Measurements from ENCODE around the gene CCDC136.

The CCDC136 gene

DNA sequence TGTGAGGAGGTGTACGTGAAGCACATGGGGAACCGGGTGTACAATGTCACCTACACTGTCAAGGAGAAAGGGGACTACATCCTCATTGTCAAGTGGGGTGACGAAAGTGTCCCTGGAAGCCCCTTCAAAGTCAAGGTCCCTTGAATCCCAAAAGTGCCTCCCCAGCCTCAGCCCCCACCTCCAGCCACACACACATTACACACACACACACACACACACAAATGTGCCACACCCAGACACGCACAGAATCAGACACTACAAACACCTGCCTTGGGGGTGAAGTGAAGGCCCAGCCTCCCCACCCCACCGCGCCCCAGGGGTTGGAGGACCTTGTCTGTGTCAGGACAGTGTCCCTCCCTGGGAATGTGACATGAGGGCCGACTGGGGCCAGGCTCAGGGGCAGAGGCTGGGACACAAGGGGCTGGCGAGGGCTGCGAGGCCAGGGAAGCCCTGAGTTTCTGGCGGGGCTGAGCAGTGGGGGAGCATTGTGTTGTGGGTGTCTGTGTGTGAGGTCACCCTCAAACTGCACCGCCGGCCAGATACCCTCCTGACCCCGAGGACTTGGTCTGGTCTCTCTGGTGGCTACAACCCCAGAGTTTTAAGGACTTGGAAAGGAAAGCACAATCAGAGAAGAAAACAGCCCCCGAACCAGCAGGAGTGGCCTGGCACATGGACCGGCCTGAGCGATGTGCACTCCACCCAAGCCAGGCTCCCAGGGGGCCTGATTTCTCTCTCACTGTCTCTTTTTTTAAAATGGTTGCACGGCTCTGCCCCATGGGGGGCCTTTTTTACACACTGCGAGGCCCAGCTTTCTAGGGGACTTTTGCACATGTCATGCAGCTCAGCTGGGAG lies 66.8 kb downstream of the CCDC136 start:
- no peak overlapping the region for H3K4me2 ChIP-seq (ENCODE audit: low read length)
- H3K27ac ChIP-seq (ENCODE audit: low read depth, low read length): no peak overlapping the region
- no peaks in the 10 kb centered on the region for H4K20me1 ChIP-seq (ENCODE audit: control insufficient read depth, insufficient read depth, low read depth, low read length)
- H3K36me3 ChIP-seq (ENCODE audit: control insufficient read depth, low read length): peaks cover 5% of the 10 kb centered on the region; the same call in 1 of the 2 replicates
- H3K79me2 ChIP-seq (ENCODE audit: control insufficient read depth, low read length): peaks cover 9% of the 10 kb centered on the region
- TF ChIP-seq, protein P1, sequence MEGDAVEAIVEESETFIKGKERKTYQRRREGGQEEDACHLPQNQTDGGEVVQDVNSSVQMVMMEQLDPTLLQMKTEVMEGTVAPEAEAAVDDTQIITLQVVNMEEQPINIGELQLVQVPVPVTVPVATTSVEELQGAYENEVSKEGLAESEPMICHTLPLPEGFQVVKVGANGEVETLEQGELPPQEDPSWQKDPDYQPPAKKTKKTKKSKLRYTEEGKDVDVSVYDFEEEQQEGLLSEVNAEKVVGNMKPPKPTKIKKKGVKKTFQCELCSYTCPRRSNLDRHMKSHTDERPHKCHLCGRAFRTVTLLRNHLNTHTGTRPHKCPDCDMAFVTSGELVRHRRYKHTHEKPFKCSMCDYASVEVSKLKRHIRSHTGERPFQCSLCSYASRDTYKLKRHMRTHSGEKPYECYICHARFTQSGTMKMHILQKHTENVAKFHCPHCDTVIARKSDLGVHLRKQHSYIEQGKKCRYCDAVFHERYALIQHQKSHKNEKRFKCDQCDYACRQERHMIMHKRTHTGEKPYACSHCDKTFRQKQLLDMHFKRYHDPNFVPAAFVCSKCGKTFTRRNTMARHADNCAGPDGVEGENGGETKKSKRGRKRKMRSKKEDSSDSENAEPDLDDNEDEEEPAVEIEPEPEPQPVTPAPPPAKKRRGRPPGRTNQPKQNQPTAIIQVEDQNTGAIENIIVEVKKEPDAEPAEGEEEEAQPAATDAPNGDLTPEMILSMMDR (IDR thresholded peaks at IDR 0.05; ENCODE audit: low read depth, low read length, poor library complexity, severe bottlenecking): no peak
- TF ChIP-seq EZH2phosphoT487 (IDR thresholded peaks at IDR 0.05; ENCODE audit: borderline replicate concordance, low read length): no peak
- H3K9me3 ChIP-seq (ENCODE audit: control insufficient read depth, insufficient read depth, low read length): no peaks in the 10 kb centered on the region
- H3K4me3 ChIP-seq (ENCODE audit: low read length): no peak overlapping the region
- no peaks in the 10 kb centered on the region for H3K27me3 ChIP-seq (ENCODE audit: control insufficient read depth, low read length)
- no peaks in the 10 kb centered on the region for H3K9me2 ChIP-seq (replicated peaks; ENCODE audit: control insufficient read depth, low read length)
- H3F3A ChIP-seq (ENCODE audit: control insufficient read depth, insufficient read depth): no peaks in the 10 kb centered on the region
- H3K4me1 ChIP-seq (ENCODE audit: control insufficient read depth, low read length): peaks cover 13% of the 10 kb centered on the region

DNA sequence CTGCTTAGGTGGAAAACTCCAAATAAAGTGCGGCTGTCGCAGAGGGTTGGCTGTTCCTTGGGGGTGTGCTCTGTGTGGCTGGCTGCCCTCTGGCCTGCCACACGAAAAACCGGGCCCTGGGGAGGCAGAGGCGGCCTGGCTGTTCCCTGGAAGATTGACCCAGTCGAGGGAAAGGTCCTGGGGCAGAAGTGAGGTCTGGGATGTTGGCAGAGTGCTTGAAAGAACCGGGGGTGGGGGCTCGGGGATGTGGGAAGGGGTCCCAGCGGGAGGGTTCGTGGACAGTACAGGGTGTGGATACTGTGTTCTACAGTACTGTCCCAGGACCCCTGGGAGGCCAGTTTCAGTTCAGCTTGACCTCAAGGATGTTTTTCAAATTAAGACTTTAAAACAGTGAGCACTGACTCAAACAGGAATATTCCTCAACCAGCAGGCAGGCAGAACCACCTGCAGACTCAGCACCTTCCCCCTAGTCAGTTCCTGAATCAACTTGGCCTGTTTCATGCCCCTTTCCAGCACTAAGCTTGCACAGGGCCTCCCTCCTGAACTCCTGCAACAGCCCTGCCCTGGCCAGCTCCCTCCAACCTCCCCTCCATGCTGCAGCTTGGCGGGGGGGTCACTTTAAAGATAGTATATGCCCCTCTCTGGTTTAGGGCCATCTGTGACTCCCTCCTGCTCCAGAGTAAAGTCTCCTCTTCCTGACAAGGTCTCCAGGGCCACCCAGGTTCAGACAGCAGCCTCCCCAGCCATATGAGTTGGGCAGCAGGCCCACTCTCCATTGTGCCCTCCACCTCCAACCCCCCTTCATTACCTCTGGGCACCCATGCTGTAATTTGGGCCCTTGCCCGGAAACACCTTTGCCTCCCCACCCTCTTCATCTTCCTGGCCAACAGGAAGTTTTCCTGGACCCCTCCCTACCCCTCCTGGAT lies 67.7 kb downstream of the CCDC136 start:
- Histone ChIP-seq H3K4me2 (ENCODE audit: low read length) (no peak overlapping the region), H3K27ac (ENCODE audit: low read depth, low read length) (no peak overlapping the region), H4K20me1 (ENCODE audit: control insufficient read depth, insufficient read depth, low read depth, low read length) (no peaks in the 10 kb centered on the region), H3K36me3 (ENCODE audit: control insufficient read depth, low read length) (peaks cover 5% of the 10 kb centered on the region; the same call in 1 of the 2 replicates), H3K27me3 (ENCODE audit: control insufficient read depth, low read length) (no peaks in the 10 kb centered on the region), H3K79me2 (ENCODE audit: control insufficient read depth, low read length) (peaks cover 18% of the 10 kb centered on the region), H3F3A (ENCODE audit: control insufficient read depth, insufficient read depth) (no peaks in the 10 kb centered on the region), H3K9me2 (replicated peaks; ENCODE audit: control insufficient read depth, low read length) (no peaks in the 10 kb centered on the region), H3K9me3 (ENCODE audit: control insufficient read depth, insufficient read depth, low read length) (no peaks in the 10 kb centered on the region), H3K4me1 (ENCODE audit: control insufficient read depth, low read length) (peaks cover 20% of the 10 kb centered on the region), H3K4me3 (ENCODE audit: low read length) (no peak overlapping the region)
- TF ChIP-seq, protein P1 (IDR thresholded peaks at IDR 0.05; ENCODE audit: low read depth, low read length, poor library complexity, severe bottlenecking): no peak
- no peak for TF ChIP-seq EZH2phosphoT487 (IDR thresholded peaks at IDR 0.05; ENCODE audit: borderline replicate concordance, low read length)

DNA sequence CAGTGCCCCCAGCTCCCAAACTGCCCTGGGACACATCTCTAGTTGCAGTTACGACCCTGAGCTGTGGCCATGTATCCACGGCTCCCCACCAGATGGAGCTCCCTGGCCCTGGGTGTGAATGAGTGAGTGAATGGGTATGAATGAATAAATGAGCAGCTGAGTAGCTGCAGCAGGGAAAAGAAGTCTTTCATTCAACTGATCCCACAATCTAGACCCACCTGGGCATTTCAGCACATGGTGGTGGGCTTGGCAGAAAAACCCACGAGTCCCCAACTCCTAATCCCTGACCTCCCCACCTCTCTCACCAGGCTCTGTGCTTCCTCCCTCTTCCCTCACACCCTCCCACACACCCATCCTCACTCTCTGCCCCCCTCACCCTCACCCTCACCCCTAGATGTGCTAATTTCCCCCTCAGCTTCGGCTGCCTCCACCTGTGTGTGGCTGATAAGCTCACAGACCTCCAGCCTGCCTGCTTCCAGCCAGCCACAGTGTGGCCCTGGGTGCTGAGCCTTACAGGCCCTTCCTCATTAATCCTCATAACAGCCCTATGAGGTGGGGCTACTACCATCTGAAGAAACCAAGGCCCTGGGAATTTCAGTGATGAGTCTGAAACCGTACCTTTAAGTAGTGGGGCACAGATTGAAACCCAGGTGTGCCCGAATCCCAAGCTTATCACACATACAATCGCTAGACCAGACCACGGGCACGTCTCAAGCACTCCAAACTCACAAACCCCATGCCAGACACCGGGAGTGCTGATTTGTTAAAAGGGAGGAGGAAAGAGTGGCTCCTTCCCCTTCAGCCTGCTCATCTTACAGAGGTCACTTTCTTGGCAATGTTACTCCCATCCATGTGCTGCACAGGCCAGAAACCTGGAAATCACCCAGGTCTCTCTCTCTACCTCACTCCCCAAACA lies 68.6 kb downstream of the CCDC136 start:
- Histone ChIP-seq H3K79me2 (ENCODE audit: control insufficient read depth, low read length) (peaks cover 26% of the 10 kb centered on the region), H3K9me3 (ENCODE audit: control insufficient read depth, insufficient read depth, low read length) (no peaks in the 10 kb centered on the region), H3K27ac (ENCODE audit: low read depth, low read length) (no peak overlapping the region), H3K4me2 (ENCODE audit: low read length) (no peak overlapping the region), H3K27me3 (ENCODE audit: control insufficient read depth, low read length) (no peaks in the 10 kb centered on the region), H3K9me2 (replicated peaks; ENCODE audit: control insufficient read depth, low read length) (no peaks in the 10 kb centered on the region), H3K4me3 (ENCODE audit: low read length) (no peak overlapping the region), H3K36me3 (ENCODE audit: control insufficient read depth, low read length) (peaks cover 13% of the 10 kb centered on the region), H4K20me1 (ENCODE audit: control insufficient read depth, insufficient read depth, low read depth, low read length) (no peaks in the 10 kb centered on the region), H3K4me1 (ENCODE audit: control insufficient read depth, low read length) (peaks cover 20% of the 10 kb centered on the region), H3F3A (ENCODE audit: control insufficient read depth, insufficient read depth) (no peaks in the 10 kb centered on the region)
- TF ChIP-seq, protein P1 (IDR thresholded peaks at IDR 0.05; ENCODE audit: low read depth, low read length, poor library complexity, severe bottlenecking): peak; percentile 57
- TF ChIP-seq EZH2phosphoT487 (IDR thresholded peaks at IDR 0.05; ENCODE audit: borderline replicate concordance, low read length): no peak
